Epidermal melanocyte (primary cell): ENCODE measurements around the gene MLPH.

ENCODE experiments used
- DNase-seq: peaks from one replicate; pipeline ENCODE4 v3.0.0; 2011; ENCODE audit warnings: low spot score; ENCODE audit not compliant: insufficient read length

The MLPH gene

DNA sequence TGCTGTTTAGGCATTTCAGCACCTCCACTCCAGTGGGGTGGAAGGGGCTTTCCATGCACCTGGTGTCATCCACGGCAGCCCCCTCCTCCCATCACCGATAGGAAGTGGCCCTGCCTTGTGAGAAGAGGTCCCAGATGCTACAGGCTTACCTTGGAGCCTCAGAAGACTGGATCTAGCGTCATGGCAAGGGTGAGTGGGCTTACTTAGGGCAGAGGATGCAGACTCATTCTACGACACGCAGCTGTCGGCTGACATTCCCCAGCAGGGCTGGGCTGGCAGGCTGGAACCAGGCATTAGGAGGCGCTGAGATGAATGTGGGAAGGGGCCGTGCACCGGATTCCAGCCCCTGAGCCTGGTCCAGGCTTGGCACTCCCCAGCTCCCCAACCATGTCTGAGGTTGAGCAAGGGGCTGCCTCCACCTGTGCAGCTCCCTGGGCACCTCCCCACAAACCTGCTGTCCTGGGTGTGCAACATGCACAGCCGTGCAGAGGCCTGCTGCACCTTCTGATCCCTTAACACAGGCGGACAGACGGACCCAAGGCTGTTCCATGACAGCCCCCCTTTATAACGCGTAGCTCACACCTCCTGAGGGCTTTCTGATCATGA is 77.6 kb downstream of the MLPH start:
- DNase-seq = no peak

DNA sequence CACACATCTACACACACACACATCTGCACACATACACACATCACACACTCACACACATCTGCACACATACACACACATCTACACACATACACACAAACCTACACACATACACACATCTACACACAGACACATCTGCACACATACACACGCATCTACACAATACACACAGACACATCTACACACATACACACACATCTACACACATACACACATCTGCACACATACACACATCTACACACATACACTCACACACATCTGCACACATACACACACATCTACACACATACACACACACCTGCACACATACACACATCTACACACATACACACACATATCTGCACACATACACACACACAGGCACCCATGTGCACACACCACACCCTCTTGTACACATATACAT is 78.9 kb downstream of the MLPH start:
- no peak for DNase-seq

DNA sequence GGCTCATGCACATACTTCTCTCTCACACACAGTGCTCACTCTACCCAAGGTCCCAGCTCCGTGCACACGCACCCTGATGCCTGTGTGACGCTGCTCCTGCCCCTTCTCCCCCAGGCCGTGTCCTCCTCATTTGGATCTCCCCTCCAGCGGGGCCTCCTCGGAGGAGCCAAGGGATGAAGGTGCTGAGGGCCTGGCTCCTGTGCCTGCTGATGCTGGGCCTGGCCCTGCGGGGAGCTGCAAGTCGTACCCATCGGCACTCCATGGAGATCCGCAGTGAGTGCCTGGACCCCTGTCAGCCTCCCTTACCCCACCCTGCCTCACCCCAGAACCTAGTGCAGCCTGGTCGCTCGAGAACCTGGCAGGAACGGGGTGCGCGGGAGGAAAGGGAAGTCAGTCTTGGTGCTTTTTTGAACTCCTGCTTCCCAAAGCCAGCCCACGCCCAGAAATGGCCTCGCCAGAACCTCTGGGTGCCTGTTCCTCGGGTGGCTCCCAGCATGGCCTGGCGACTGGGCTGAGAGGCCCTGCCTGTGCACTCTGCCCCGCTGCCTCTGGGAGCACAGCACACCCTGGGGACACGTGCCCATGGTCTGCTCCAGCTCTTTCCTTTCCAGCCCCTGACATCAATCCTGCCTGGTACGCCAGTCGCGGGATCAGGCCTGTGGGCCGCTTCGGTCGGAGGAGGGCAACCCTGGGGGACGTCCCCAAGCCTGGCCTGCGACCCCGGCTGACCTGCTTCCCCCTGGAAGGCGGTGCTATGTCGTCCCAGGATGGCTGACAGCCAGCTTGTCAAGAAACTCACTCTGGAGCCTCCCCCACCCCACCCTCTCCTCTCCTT is 79.6 kb downstream of the MLPH start, which contains the start of gene PRLH:
TSS of gene PRLH (plus strand) at position 174 of the 835 bp plus-strand sequence. CDS start at position 174, 0 bp downstream.
- no peak for DNase-seq

DNA sequence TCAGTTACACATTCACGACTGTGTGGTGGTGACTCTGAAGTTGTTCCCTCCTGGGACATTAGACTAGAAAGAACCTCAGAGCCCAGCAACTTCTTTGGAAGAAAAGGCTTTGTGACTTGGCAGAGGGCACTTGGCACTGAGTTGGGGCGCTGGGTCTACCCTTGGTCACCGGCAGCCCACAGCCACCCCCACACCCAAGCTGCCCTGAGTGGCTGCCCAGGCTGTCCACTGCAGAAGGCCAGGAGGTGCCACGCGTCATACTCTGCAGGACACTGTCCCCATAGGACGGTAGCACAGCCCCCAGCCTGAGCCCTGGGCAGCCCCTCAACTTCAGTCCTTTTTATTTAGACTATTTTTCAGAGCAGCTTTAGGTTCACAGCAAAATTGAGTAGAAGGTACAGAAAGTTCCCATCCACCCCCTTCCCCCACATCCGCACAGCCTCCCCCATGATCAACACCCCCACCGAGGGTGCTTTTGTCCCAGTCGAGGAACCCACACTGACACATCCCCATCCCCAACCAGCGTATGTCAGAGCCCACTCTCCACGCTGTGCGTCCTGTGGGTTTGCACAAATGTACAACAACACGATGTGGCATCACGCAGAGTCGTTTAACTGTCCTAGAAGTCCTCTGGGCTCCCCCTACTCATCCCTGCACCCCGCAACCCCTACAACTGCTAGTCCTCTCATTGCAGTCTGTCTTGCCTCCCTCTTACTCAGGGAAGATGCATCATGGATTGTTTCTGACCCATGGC is 80.4 kb downstream of the MLPH start:
- DNase-seq = no peak

DNA sequence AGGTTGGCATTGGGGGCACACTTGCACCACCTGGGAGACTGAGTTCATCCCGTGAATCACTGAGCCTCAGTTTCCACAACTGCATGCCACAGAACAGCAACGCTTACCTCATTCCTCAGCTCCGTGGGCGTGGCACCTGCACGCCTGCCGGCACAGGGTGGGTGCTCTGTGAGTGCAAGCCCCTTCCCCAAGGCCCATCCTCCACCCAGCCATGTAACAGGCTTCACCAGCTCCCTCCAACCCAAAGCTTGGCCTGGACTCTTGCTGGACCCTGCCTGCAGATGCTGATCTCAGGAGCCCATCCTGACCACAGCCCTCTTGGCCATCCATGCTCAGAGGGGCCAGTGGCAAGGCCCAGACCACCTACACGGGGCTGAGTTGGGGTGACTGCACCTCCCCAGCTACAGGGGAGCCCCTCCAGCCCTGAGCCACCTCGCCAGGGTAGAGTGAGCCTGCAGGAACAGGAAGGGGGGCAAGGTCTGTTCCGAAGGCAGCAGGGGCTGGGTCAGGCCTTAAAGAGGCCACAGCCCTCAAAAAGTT is 81.1 kb downstream of the MLPH start:
- no peak for DNase-seq

DNA sequence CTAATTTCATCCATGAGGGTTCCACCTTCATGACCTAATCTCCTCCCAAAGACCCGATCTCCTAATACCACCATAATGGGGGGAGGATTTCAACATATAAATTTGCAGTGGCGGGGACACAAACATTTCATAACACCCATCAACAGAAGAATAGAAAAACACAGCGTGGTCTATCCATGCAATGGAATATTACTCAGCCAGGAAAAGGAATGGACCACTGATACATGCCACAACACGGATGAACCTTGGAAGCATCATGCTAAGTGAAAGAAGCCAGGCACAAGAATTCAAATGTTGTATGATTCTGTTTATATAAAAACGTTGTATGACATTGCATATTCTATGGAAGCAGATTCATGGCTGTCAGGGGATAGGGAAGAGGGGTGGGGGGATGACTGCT is 82.0 kb downstream of the MLPH start:
- no peak for DNase-seq

DNA sequence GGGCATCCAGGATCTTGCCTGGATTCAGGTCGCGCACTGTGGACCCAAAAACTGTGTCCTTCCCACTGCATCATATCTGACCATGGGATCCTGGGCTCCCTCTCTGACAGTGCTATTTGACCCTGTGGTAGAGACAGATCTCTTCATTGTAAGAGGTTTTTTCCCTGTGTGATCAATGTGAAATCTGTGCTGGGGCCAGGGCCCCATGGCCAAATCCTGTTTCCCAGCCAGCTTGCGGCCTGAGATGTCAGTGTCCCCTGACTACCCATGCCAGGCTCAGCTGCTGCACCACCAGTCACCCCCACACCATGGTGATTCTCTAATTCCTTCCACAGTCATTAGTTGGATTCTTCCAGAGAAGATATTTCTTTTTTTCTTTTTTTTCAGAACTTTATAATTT is 82.8 kb downstream of the MLPH start:
- DNase-seq = no peak

DNA sequence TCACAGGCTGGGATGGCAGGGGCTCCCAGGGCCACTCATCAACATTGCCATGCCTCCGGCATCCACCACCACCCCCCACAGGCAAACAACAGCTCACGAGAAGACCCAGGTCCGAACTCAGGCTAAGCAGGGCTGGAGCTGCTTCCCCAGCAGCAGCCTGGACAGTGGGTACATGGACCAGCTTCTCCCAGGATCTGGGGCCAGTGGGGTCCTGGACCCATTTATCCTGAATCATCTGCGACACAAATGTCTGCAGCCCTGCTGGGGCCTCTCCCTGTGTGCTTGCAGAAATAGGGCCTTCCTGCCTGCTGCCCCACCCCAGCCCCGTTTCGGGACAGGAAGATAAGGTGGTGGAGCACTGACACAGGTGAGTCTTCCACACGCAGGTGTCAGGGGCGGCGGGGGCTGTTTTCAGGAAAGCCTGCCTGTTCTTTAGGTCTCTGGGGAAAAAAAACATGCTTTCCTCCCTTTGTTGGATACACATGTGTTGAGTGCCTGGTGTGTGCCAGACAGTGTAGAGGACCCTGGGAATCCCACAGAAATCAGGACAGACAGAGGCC is 83.8 kb downstream of the MLPH start:
- no peak for DNase-seq

DNA sequence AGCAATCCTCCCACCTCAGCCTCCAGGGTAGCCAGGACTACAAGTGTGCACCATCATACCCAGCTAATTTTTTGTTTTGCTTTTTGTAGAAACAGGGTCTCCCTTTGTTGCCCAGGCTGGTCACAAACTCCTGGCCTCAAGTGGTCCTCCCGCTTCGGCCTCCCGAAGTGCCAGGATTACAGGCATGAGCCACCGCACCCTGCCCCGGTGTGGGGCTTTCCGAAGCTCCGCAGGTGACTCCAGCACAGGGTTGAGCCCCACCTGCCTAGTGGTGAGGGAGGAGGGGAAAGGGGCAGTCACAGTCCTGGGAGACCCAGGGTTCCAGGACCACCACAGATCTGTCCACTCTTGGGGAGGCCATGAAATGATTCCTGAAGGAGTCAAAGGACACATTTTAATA is 84.5 kb downstream of the MLPH start:
- no peak for DNase-seq

DNA sequence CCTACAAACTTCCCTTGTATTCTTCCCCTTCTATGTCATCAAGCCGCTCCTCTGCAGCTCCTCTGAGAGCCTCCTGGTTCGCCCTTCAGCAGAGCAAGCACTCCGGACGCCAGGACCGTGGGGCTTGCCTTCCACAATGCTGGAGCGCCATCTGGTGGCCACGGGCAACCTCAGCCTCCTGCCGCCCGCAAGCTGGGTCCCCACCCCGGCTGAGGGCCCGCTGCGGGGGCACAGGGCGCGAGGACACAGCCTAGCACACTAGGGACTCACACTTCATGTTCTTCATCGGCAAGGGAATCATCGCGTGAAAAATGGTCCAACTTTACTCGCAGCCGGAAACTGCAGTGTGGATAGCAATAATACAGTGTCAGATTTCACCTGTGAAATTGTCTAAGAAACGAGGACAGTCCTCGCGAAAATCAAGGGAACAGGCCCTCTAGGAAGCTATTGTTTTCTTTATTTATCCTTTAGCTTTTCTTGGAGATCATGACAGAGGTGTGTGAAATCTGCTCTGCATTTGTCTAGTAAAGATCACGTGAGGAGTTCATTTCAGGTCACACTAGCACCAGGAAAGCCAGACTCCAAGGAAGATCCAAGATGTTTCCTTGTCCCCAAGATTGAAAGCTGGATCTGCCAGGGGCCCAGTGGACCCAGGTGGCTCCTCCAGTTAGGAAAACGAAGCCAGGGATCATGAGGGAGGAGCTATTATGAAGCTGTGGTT is 85.1 kb downstream of the MLPH start:
- DNase-seq = peak; percentile 99

DNA sequence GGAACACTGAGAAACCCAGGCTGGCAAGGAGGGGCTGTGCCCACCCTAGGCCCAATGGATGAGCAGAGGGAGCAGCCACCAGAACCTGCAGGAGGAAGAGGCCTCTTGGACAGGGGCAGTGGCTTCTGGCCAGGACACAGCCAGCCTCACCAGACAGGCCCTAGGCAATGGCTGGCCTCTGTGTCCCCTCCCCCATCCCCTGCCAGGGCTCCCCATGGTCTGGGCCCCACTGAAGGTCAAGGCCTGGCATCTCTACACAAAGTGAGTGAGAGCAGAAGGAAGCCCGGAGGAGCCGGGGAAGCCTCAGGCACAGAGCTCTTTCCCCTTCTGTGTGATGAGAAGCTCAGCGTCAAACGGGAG is 85.7 kb downstream of the MLPH start:
- DNase-seq = no peak

DNA sequence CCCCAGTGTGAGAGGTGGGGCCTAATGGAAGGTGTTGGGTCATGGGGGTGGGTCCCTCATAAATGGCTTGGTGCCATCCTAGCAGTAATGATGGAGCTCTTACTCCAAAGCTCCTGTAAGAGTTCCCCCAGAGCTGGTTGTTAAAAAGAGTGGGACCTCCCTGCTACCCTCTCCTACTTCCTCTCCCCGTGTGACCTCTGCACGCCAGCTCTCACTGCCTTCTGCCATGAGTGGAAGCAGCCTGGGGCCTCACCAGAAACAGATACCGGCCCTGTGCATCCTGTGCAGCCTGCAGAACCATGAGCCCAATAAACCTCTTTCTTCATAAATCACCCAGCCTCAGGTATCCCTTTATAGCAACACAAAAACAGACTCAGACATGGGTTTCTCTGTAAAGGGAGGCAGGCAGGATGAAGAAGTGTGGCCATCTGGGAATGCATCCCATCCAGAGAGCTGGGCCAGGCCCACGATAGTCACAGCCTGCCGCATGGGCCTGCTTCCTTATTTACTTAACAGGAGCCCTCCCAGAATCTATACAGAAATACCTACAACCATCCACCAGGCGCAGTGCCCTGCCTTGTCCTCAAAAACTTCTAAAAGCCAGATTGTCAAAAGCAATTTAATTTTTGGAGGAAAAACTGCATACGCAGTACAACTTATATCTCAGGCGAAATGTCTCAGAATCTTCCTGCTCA is 86.8 kb downstream of the MLPH start:
- DNase-seq = no peak

DNA sequence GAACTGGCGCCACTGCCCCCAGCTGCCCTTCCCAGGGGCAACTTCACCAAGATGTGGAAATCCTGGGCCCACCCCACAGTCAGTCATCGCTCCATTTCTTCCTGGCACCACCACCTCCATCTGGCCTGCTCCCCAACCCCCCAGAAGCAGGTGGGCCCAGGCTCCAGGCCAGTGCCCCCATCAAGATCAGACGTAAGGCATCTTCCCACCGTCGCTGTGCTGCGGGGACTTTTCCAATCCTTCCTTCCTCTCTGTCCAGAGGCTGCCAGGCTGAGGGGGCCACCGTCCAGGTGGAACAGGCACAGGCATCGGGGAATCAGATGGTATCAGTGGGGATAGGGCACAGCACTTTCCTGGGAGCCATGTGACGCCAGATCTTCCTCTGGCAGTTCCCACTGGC is 87.4 kb downstream of the MLPH start:
- no peak for DNase-seq

DNA sequence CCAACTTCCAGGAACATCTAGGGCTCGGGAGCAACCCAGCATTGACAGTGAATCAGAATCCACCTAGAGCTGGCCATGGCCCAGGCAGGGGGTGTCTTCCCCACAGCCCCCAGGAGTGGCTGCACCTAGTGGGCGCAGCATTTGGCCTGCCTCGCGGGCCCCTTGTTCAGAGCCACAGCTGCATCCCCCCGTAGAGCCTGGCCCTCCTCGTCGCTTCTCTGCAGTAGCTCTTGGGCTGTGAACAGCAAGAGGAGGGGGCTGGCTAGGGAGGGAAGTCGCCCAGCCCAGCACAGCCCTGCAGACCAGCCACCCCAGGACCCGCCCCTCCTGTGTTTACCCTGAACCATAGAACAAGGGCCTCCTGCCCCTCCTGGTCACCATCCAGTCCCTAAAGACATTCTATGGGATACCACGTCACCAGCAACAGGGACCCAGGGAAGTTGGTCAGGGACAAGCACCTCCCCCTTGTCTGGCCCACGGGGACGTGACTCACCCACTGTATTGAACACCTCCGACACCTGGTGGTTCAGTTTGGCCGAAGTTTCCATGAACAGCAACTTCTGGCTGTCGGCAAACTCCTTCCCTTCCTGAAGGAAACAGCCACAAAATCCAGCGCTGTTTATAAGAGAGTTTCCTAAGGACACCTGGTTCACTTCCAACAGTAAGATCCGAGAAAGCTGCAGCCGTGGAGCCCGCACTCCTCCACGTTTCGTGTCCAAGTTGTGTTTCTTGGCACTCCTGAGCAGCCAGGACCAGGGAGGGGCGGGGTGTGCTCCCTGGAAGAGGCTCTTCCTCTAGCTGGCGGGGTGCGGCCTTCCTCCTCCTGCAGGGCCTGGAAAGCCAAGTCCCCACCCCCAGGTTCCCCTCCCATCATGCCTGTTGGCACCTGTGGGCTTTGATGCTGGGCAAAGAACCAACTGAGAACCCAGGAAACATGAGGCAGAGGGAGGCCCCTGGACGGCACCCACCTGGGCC is 88.1 kb downstream of the MLPH start:
- DNase-seq = no peak

DNA sequence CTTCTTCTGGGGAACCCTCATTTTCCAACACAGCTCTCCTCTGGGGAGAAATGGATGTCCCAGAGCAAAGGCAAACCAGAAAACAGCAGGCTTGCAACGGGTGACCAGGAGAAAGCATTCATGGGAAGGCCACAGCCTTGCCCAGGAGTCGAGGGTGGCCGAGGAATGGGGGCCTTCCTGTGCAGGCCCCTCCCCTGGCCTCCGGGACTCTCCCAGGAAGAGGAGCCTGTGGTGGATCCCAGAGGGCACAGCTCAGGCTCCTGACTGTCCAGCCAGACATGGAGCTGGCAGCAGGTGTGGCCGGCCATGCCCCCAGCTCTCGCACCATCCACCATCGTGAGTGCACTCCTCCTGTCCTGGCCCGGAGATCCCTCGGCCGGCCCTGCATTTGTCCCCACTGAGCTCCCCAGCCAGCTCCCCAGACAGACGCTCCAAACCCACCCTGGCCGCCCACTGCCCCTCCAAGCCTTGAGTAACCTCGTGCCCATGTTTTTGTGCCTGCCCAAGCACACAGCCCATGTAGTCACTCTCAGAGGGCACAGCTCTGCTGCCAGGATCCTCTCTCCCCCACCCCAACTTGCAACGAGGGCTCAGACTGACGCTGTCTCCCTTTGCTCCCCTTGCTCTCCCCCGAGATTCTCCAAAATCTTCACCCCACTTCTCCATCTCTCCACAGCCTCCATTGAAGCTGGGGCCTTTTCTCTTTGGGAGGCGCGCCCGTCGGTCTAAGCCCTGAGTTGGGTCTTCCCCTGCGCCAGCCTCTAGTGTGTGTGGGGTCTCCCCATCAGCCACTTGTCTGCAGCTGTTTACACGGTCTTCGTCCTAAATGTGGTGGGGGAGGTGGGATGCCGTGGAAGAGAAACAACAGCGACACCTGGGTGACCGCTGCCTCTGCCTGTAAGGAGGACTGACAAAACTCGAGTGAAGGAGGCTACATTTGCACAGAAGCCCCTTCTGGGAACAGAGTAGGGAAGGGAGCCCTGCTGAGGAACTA is 89.1 kb downstream of the MLPH start:
- no peak for DNase-seq

DNA sequence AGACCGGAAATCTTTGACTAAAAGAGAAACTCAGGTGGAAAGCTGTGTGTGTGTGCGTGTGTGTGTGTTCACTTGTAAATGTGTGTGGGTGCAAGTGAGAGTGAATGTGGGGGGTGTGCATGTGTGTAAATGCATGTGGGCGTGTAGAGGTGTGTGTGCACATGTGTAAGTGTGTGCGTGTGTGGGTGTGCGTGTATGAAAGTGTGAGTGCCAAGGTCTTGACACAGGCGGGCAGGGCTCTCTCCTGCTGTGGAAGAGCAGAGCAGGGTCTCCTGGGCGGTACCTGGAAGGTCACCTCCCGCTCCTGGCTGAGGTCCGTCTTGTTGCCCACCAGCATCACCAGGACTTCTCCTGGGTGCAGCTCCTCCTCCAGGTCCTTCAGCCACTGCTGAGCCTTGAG is 89.9 kb downstream of the MLPH start:
- no peak for DNase-seq

DNA sequence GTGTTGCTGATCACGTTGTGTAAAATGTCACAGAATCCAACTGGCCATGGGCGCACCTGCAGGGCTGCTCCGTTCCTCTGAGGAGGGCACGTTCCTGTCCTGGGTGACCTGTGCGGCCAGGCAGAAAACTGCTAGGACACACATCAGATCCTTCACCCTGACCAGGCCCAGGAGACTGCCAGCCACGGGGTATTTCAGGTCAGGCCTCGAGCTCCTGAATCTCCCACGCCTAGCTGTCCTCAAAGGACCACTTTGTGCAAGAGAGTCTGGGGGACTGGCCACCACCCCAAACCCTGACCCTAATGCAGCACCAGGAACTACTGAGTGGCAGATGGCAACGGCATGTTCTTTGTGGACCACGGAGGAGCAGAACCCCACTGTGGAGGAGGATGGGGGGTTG is 90.4 kb downstream of the MLPH start:
- no peak for DNase-seq
